GM12878 (cell line): ENCODE results near the gene SLC37A2. TPM values are rescaled to one million over a fixed set of nuclear protein-coding genes. Genes with fewer than 3 reads are reported as not detected.

ENCODE experiments used
- ATAC-seq: fragments of 200-7000 bp; cut with Tn5 transposase; 3 replicates; pipeline ENCODE4 v1.9.1; 2020; ENCODE audit warnings: mild to moderate bottlenecking, moderate library complexity
- BruUV-seq: library from RNA; stranded (reverse); fragments of 400-500 nt; replicated peaks from 2 replicates; lab custom pipeline; 2021; lab: Mats Ljungman, UMichigan
- CTCF ChIA-PET: fragments of 300-600 bp; sonication (Branson Sonifier 250); formaldehyde crosslinking; extraction: SDS; loops from one replicate; lab custom pipeline; 2021; ENCODE audit warnings: inconsistent platforms; lab: Yijun Ruan, JAX
- POLR2A ChIA-PET: fragments of 350-600 bp; formaldehyde crosslinking; extraction: SDS; loops from one replicate; lab custom pipeline; 2021; ENCODE audit warnings: inconsistent platforms; lab: Charles Lee
- RAD21 ChIA-PET: fragments of 300-600 bp; sonication (Branson Sonifier 250); formaldehyde crosslinking; loops from one replicate; lab custom pipeline; 2023; ENCODE audit warnings: antibody characterized with exemption; ENCODE audit not compliant: unreplicated experiment; lab: Charles Lee
- SMC1A ChIA-PET: fragments of 300-600 bp; sonication (Branson Sonifier 250); formaldehyde crosslinking; loops from one replicate; lab custom pipeline; 2023; ENCODE audit not compliant: unreplicated experiment, uncharacterized antibody; lab: Charles Lee
- DNase-seq: peaks from one replicate; pipeline ENCODE4 v3.0.0-alpha.2; 2011; ENCODE audit warnings: low read depth, low spot score
- FAIRE-seq: peaks from 3 replicates; lab custom pipeline; 2011; peaks lifted over from hg19 to GRCh38; lab: Jason Lieb, UNC
- H2AFZ ChIP-seq: 2 replicates; pipeline ENCODE4 v1.6.0; 2011; ENCODE audit warnings: low read depth, low read length, control low read depth; ENCODE audit not compliant: control insufficient read depth
- H3K27ac ChIP-seq: 2 replicates; pipeline ENCODE4 v1.5.1; 2011; ENCODE audit warnings: control low read depth; ENCODE audit not compliant: control insufficient read depth, insufficient read depth
- H3K27me3 ChIP-seq, 2 experiments: replicated peaks in 1 of 2; 2 replicates each; pipeline versions ENCODE4 v1.6.0 to v1.6.1; 2011; ENCODE audit warnings: low read length in 1 of 2; ENCODE audit not compliant: control insufficient read depth in 2 of 2, insufficient read depth in 2 of 2
- H3K36me3 ChIP-seq, 2 experiments: 2 replicates each; pipeline ENCODE4 v1.5.1; 2011; ENCODE audit warnings: low read length in 1 of 2; ENCODE audit not compliant: control insufficient read depth in 2 of 2, insufficient read depth in 2 of 2
- H3K4me1 ChIP-seq: 2 replicates; pipeline ENCODE4 v1.6.1; 2011; ENCODE audit warnings: mild to moderate bottlenecking, low read length, moderate library complexity, mixed read lengths; ENCODE audit not compliant: control insufficient read depth, insufficient read depth
- H3K4me2 ChIP-seq: 2 replicates; pipeline ENCODE4 v1.6.0; 2011; ENCODE audit warnings: control low read depth; ENCODE audit not compliant: control insufficient read depth, insufficient read depth
- H3K4me3 ChIP-seq: fragments of 200-600 bp; sonication (generic); 2 replicates; pipeline ENCODE4 v1.5.1; 2016
- H3K79me2 ChIP-seq: 2 replicates; pipeline ENCODE4 v1.6.0; 2011; ENCODE audit warnings: low read length; ENCODE audit not compliant: control insufficient read depth, insufficient read depth
- H3K9ac ChIP-seq: 2 replicates; pipeline ENCODE4 v1.8.0; 2011; ENCODE audit warnings: low read length, control low read depth, mixed read lengths; ENCODE audit not compliant: control insufficient read depth, insufficient read depth
- H3K9me3 ChIP-seq: replicated peaks from 3 replicates; pipeline ENCODE4 v1.5.1; 2011; ENCODE audit warnings: mild to moderate bottlenecking, low read length; ENCODE audit not compliant: control insufficient read depth, insufficient read depth
- H4K20me1 ChIP-seq: 2 replicates; pipeline ENCODE4 v1.6.0; 2011; ENCODE audit not compliant: control insufficient read depth, insufficient read depth
- BHLHE40 ChIP-seq, 2 experiments: fragments of 450-650 bp in 1 of 2; IDR thresholded peaks; 2 replicates each; pipeline ENCODE4 v1.6.1; 2011 to 2017; ENCODE audit warnings: low read depth in 2 of 2, borderline replicate concordance in 1 of 2, improper control_type of control experiment in 1 of 2, low read length in 1 of 2, mild to moderate bottlenecking in 1 of 2
- CHD1 ChIP-seq: IDR thresholded peaks from 2 replicates; pipeline ENCODE4 v1.6.1; 2012; ENCODE audit warnings: low read depth, low read length, improper control_type of control experiment
- EZH2 ChIP-seq: IDR thresholded peaks from 2 replicates; pipeline ENCODE4 v1.6.1; 2012; ENCODE audit warnings: low read depth, mild to moderate bottlenecking, control low read depth, inconsistent platforms, low read length, borderline replicate concordance; ENCODE audit not compliant: control insufficient read depth
- GABPA ChIP-seq: IDR thresholded peaks from 2 replicates; pipeline ENCODE4 v1.6.1; 2014; ENCODE audit warnings: antibody characterized with exemption, low read depth, mild to moderate bottlenecking, inconsistent platforms
- MEF2A ChIP-seq: IDR thresholded peaks from 2 replicates; pipeline ENCODE4 v1.6.1; 2011; ENCODE audit warnings: low read depth, mild to moderate bottlenecking, low read length, moderate library complexity; ENCODE audit not compliant: insufficient read depth
- PML ChIP-seq: IDR thresholded peaks from 2 replicates; pipeline ENCODE4 v1.6.1; 2012; ENCODE audit warnings: low read length, inconsistent platforms
- SMC3 ChIP-seq: IDR thresholded peaks from 2 replicates; pipeline ENCODE4 v1.6.1; 2011; ENCODE audit warnings: low read length, improper control_type of control experiment, borderline replicate concordance
- YBX1 ChIP-seq: fragments of 450-650 bp; IDR thresholded peaks from 2 replicates; pipeline ENCODE4 v1.6.1; 2016; ENCODE audit warnings: antibody characterized with exemption
- WGBS: methylation state at CpG from one replicate; pipeline ENCODE4 v1.1.6; 2016; ENCODE audit warnings: low lambda C conversion rate; ENCODE audit not compliant: insufficient replicate concordance, insufficient coverage; ENCODE audit errors: missing lambda C conversion rate; 5-methylcytosine and 5-hydroxymethylcytosine counted together
- in situ Hi-C: fragments of 300-500 bp; cut with MboI; formaldehyde crosslinking; loops from 9 replicates; pipeline ENCODE4 v1.14.3; 2018; ENCODE audit warnings: mixed read lengths
- intact Hi-C: fragments of 100-400 bp; cut with micrococcal nuclease; formaldehyde crosslinking; loops from one replicate; pipeline ENCODE4 v1.14.2; 2022; ENCODE audit not compliant: unreplicated experiment
- polyA plus RNA-seq, 11 experiments: library from polyadenylated mRNA; depleted of rRNA in 4 of 11; unstranded in 6 of 11; stranded (reverse) in 5 of 11; fragments of >200 nt; fragmentation: Nextera tagmentation in 4 of 11; fragmentation: Illumina TruSeq in 1 of 11; extraction: Ambion mirVana in 4 of 11; extraction: Trizol in 1 of 11; gene quantifications; 1 replicate in 1 of 11; 2 replicates in 10 of 11; pipeline versions ENCODE4 v1.2.1 to v1.2.3, GENCODE V29; 2011 to 2016; ENCODE audit warnings: inconsistent platforms in 2 of 11, missing spikeins in 2 of 11, low read depth in 1 of 11
- total RNA-seq, 4 experiments: library from RNA; depleted of rRNA in 3 of 4; stranded (reverse); fragments of >200 nt in 3 of 4; fragmentation: Illumina TruSeq in 1 of 4; extraction: Trizol in 1 of 4; gene quantifications; 2 replicates each; pipeline versions ENCODE4 v1.2.1 to v1.2.3, GENCODE V29; 2013 to 2021
- TF ChIP-seq, protein P1 (sequence below): IDR thresholded peaks from 2 replicates; pipeline ENCODE4 v1.6.1; 2012; ENCODE audit warnings: improper control_type of control experiment, low read depth, low read length; ENCODE audit not compliant: insufficient replicate concordance
- TF ChIP-seq, protein P2 (sequence below): fragments of 450-650 bp; IDR thresholded peaks from 2 replicates; pipeline ENCODE4 v1.6.1; 2017; ENCODE audit warnings: low read depth, mild to moderate bottlenecking, moderate library complexity
- TF ChIP-seq, protein P3 (sequence below): fragments of 450-650 bp; formaldehyde crosslinking; IDR thresholded peaks from 2 replicates; pipeline ENCODE4 v1.4.0; 2022; ENCODE audit warnings: mild to moderate bottlenecking, moderate library complexity

Gene SLC37A2
- total and polyA plus RNA-seq, 10 of the 15 experiments (the other 5 are each of a cell fraction or from before 2014, with no cell fraction given) = 0.26 to 9.8 (median 2.0) TPM

DNA sequence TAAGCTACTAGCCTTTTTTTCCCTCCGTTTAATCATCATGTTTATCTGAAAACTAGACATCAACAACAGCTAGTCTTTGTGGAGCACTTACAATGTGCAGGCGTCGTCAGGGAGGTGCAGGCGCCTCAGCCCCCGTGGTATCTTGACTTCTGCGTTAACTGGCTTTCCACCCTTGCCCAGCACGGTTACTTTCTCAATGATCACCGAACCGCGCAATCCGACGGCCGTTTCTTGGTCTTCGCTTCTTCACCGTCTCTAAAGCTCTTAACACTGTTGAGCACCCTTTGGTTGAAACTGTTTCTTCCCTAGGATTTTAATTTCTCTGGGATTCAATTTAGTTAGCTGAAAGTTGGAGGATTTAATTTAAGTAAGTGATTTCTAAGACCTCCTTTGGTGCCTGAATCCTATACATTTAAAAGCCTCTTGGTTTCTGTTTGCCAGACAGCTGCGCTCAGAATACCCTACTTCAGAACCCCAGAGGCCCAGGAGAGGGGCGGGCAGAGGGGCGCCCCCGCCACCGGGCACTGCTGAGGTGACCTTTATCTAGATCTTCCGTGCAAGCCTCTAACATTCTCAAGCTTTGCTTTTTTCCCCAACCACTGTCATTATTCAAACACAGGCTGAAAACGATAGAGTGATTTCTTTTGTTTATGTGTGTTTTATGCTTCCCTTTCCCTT, 66.3 kb downstream of the SLC37A2 start (continued):
- no peak for TF ChIP-seq BHLHE40 (IDR thresholded peaks at IDR 0.05; ENCODE audit: borderline replicate concordance in 1 of 2, low read depth in 2 of 2, low read length in 1 of 2)
- TF ChIP-seq, protein P1, sequence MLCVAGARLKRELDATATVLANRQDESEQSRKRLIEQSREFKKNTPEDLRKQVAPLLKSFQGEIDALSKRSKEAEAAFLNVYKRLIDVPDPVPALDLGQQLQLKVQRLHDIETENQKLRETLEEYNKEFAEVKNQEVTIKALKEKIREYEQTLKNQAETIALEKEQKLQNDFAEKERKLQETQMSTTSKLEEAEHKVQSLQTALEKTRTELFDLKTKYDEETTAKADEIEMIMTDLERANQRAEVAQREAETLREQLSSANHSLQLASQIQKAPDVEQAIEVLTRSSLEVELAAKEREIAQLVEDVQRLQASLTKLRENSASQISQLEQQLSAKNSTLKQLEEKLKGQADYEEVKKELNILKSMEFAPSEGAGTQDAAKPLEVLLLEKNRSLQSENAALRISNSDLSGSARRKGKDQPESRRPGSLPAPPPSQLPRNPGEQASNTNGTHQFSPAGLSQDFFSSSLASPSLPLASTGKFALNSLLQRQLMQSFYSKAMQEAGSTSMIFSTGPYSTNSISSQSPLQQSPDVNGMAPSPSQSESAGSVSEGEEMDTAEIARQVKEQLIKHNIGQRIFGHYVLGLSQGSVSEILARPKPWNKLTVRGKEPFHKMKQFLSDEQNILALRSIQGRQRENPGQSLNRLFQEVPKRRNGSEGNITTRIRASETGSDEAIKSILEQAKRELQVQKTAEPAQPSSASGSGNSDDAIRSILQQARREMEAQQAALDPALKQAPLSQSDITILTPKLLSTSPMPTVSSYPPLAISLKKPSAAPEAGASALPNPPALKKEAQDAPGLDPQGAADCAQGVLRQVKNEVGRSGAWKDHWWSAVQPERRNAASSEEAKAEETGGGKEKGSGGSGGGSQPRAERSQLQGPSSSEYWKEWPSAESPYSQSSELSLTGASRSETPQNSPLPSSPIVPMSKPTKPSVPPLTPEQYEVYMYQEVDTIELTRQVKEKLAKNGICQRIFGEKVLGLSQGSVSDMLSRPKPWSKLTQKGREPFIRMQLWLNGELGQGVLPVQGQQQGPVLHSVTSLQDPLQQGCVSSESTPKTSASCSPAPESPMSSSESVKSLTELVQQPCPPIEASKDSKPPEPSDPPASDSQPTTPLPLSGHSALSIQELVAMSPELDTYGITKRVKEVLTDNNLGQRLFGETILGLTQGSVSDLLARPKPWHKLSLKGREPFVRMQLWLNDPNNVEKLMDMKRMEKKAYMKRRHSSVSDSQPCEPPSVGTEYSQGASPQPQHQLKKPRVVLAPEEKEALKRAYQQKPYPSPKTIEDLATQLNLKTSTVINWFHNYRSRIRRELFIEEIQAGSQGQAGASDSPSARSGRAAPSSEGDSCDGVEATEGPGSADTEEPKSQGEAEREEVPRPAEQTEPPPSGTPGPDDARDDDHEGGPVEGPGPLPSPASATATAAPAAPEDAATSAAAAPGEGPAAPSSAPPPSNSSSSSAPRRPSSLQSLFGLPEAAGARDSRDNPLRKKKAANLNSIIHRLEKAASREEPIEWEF = no peak
- TF ChIP-seq CHD1 = no peak

DNA sequence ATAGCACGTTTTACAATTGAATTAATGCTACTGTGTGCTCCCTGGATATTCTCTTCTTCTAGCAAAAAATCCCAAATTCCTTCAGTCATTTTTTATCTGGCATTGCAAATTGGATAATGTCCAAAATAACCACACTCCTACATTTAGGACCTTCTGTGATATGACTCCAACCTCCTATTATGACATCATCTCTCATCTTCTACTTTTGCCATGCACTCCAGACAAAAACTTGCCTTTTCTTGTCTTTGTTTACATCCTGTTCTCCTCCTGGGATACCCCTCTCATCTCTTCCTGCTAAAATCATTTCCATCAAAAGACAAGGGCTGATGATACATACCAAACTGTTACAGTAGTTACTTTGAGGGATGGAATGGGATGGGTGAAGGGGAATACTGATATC, 69.0 kb downstream of the SLC37A2 start:
- ChIA-PET POLR2A (no interaction called here), RAD21 (interaction anchor here (1.2 kb wide), 1 partner anchor 10 kb away, joined by 3 read pairs; no protein-coding TSS in a partner anchor), CTCF (interaction anchor here (1.0 kb wide), 1 partner anchor 167 kb away, joined by 3 read pairs; no protein-coding TSS in a partner anchor), SMC1A (interaction anchor here (0.9 kb wide), 1 partner anchor 20 kb away, joined by 3 read pairs; no protein-coding TSS in a partner anchor)
- Histone ChIP-seq H3K27ac (no peak overlapping the region), H3K4me3 (no peak overlapping the region), H3K79me2 (no peaks in the 10 kb centered on the region), H3K9ac (no peak overlapping the region), H3K9me3 (no peaks in the 10 kb centered on the region), H4K20me1 (no peaks in the 10 kb centered on the region), H3K4me2 (no peak overlapping the region), H3K4me1 (no peaks in the 10 kb centered on the region), H3K27me3 (no peaks in the 10 kb centered on the region; a peak in 1 of 4 replicates), H3K36me3 (no peaks in the 10 kb centered on the region), H2AFZ (no peak overlapping the region)
- 0% methylated on average over 1 of the region's 1 CpG for WGBS
- no TSS peak for BruUV-seq
- in situ Hi-C loops (no loop called here), intact Hi-C loops (no loop called here)
- ATAC-seq (no peak), FAIRE-seq (no peak), DNase-seq (no peak)
- TF ChIP-seq GABPA (no peak), SMC3 (no peak), MEF2A (no peak), EZH2 (no peak), PML (no peak), YBX1 (no peak)
- TF ChIP-seq, protein P2, sequence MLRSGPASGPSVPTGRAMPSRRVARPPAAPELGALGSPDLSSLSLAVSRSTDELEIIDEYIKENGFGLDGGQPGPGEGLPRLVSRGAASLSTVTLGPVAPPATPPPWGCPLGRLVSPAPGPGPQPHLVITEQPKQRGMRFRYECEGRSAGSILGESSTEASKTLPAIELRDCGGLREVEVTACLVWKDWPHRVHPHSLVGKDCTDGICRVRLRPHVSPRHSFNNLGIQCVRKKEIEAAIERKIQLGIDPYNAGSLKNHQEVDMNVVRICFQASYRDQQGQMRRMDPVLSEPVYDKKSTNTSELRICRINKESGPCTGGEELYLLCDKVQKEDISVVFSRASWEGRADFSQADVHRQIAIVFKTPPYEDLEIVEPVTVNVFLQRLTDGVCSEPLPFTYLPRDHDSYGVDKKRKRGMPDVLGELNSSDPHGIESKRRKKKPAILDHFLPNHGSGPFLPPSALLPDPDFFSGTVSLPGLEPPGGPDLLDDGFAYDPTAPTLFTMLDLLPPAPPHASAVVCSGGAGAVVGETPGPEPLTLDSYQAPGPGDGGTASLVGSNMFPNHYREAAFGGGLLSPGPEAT = no peak
- TF ChIP-seq, protein P3, sequence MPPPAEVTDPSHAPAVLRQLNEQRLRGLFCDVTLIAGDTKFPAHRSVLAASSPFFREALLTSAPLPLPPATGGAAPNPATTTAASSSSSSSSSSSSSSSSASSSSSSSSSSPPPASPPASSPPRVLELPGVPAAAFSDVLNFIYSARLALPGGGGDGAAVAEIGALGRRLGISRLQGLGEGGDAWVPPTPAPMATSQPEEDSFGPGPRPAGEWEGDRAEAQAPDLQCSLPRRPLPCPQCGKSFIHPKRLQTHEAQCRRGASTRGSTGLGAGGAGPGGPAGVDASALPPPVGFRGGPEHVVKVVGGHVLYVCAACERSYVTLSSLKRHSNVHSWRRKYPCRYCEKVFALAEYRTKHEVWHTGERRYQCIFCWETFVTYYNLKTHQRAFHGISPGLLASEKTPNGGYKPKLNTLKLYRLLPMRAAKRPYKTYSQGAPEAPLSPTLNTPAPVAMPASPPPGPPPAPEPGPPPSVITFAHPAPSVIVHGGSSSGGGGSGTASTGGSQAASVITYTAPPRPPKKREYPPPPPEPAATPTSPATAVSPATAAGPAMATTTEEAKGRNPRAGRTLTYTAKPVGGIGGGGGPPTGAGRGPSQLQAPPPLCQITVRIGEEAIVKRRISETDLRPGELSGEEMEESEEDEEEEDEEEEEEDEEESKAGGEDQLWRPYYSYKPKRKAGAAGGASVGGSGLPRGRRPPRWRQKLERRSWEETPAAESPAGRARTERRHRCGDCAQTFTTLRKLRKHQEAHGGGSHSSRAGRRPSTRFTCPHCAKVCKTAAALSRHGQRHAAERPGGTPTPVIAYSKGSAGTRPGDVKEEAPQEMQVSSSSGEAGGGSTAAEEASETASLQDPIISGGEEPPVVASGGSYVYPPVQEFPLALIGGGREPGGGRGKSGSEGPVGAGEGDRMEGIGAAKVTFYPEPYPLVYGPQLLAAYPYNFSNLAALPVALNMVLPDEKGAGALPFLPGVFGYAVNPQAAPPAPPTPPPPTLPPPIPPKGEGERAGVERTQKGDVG (CRISPR knock-in tag) = no peak
